Activated CD4-positive, alpha-beta T cell treated with anti-CD3 and anti-CD28 coated beads, Interleukin-2, amount 50 U/mL, for 1 hour (primary cell): ENCODE measurements around the gene ARID1A.

Source experiments
- DNase-seq: peaks from one replicate; pipeline ENCODE4 v3.0.0-alpha.2; 2020

The ARID1A gene

GRCh38 chr1:26831059-26831458, 135.2 kb downstream of the ARID1A start:
- DNase-seq = no peak
